ENCODE data around the gene TCEA3. TPM values are rescaled to one million over a fixed set of nuclear protein-coding genes. Genes with fewer than 3 reads are reported as not detected.
A peak's percentile ranks its signal among the peaks of the same experiment; 100 is the strongest.

The TCEA3 gene
- total RNA-seq, 4 donors from 2014 or later = 20.6 to 70.9 (median 27.8) TPM

GRCh38 chr1:23441446-23442148, 17.0 kb upstream of the TCEA3 start:
- no peak overlapping the region for H3K27ac ChIP-seq
- H3K27me3 ChIP-seq = no peaks in the 10 kb centered on the region
- peaks cover 0 to 3% of the 10 kb centered on the region in 2 donors for H3K4me1 ChIP-seq
- no peak for TF ChIP-seq POLR2A (IDR thresholded peaks at IDR 0.05)
- TF ChIP-seq, protein P1, sequence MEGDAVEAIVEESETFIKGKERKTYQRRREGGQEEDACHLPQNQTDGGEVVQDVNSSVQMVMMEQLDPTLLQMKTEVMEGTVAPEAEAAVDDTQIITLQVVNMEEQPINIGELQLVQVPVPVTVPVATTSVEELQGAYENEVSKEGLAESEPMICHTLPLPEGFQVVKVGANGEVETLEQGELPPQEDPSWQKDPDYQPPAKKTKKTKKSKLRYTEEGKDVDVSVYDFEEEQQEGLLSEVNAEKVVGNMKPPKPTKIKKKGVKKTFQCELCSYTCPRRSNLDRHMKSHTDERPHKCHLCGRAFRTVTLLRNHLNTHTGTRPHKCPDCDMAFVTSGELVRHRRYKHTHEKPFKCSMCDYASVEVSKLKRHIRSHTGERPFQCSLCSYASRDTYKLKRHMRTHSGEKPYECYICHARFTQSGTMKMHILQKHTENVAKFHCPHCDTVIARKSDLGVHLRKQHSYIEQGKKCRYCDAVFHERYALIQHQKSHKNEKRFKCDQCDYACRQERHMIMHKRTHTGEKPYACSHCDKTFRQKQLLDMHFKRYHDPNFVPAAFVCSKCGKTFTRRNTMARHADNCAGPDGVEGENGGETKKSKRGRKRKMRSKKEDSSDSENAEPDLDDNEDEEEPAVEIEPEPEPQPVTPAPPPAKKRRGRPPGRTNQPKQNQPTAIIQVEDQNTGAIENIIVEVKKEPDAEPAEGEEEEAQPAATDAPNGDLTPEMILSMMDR (IDR thresholded peaks at IDR 0.05) = no peak
- intact Hi-C loops (cut with DNase I; ENCODE audit: low total_unique reads) = no loop called here
- H3K9me3 ChIP-seq = no peaks in the 10 kb centered on the region
- no peak overlapping the region for H3K4me3 ChIP-seq
- DNase-seq = peak in 1 of 2 donors; percentile 38
- no peaks in the 10 kb centered on the region for H3K36me3 ChIP-seq

DNA sequence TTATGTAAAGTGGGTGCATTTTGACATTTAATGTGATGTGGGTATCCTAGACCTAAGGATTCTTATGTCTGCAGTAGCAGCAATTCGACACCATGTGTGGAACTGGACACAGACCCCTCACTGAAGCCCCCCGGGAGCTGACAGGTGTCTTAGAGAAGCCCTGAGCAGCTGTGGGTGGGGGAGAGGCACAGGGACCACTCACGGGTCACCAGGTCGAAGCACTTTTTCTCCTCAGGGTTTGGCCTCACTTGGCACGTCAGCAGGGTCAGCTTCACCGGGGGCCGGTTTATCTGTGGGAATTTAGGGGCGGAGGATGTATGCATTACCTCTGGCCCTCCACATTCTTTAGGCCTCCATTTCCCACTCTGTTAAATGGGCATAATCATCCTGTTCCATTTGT, 14.0 kb upstream of the TCEA3 start:
- TF ChIP-seq, protein P1 (IDR thresholded peaks at IDR 0.05) = no peak
- TF ChIP-seq POLR2A (IDR thresholded peaks at IDR 0.05) = no peak
- intact Hi-C loops (cut with DNase I; ENCODE audit: low total_unique reads) = no loop called here
- Histone ChIP-seq H3K9me3 (no peaks in the 10 kb centered on the region), H3K36me3 (no peaks in the 10 kb centered on the region), H3K27ac (no peak overlapping the region), H3K4me1 (no peaks in the 10 kb centered on the region), H3K27me3 (no peaks in the 10 kb centered on the region), H3K4me3 (no peak overlapping the region)
- no peak for DNase-seq

- intact Hi-C loops (cut with DNase I; ENCODE audit: low total_unique reads) = no loop called here
- DNase-seq = no peak
- H3K4me3 ChIP-seq = no peak overlapping the region
- no peak for TF ChIP-seq POLR2A (IDR thresholded peaks at IDR 0.05)
- TF ChIP-seq, protein P1 (IDR thresholded peaks at IDR 0.05) = no peak
- no peak overlapping the region for H3K27ac ChIP-seq
- H3K4me1 ChIP-seq = no peaks in the 10 kb centered on the region
- H3K36me3 ChIP-seq = no peaks in the 10 kb centered on the region
- no peaks in the 10 kb centered on the region for H3K27me3 ChIP-seq
- H3K9me3 ChIP-seq = no peaks in the 10 kb centered on the region
These were observed 12.8 kb upstream of the TCEA3 start for GRCh38 chr1:23437355-23437664.

GRCh38 chr1:23436520-23437354, 12.2 kb upstream of the TCEA3 start:
- DNase-seq = no peak

More at GRCh38 chr1:23436520-23437354, 12.2 kb upstream of the TCEA3 start:
- Histone ChIP-seq H3K36me3 (no peaks in the 10 kb centered on the region), H3K9me3 (no peaks in the 10 kb centered on the region), H3K4me3 (no peak overlapping the region), H3K27ac (no peak overlapping the region), H3K27me3 (no peaks in the 10 kb centered on the region), H3K4me1 (no peaks in the 10 kb centered on the region)
- TF ChIP-seq, protein P1 (IDR thresholded peaks at IDR 0.05) = no peak
- TF ChIP-seq POLR2A (IDR thresholded peaks at IDR 0.05) = no peak
- intact Hi-C loops (cut with DNase I; ENCODE audit: low total_unique reads) = no loop called here

All from uterus (tissue), 4 donors.